Neutrophil (primary cell): Measurements from ENCODE around the gene ADCY9.
"Not testable (repeated sequence)": the region's sequence is repeated elsewhere in the genome, so short reads cannot be mapped to it uniquely, and the experiment has no call there.

Experiments used
- H3K27ac ChIP-seq: fragments of 200-600 bp; sonication (generic); 2 replicates; pipeline ENCODE4 v1.5.1; 2016; ENCODE audit warnings: mild to moderate bottlenecking, moderate library complexity
- H3K27me3 ChIP-seq: fragments of 200-600 bp; sonication (generic); 2 replicates; pipeline ENCODE4 v1.6.0; 2016; ENCODE audit warnings: mild to moderate bottlenecking
- H3K36me3 ChIP-seq: fragments of 200-600 bp; sonication (generic); 2 replicates; pipeline ENCODE4 v1.5.1; 2017
- H3K4me1 ChIP-seq, 2 experiments: fragments of 200-600 bp in 1 of 2; sonication (generic) in 1 of 2; 1 replicate in 1 of 2; 2 replicates in 1 of 2; pipeline versions ENCODE4 v1.5.1 to v1.6.1; 2013 to 2016; ENCODE audit warnings: low read depth in 1 of 2, low read length in 1 of 2, mild to moderate bottlenecking in 1 of 2, moderate library complexity in 1 of 2; ENCODE audit not compliant: control insufficient read depth in 1 of 2, insufficient read depth in 1 of 2
- H3K4me3 ChIP-seq, 2 experiments: fragments of 200-600 bp in 1 of 2; sonication (generic) in 1 of 2; 1 replicate in 1 of 2; 2 replicates in 1 of 2; pipeline ENCODE4 v1.5.1; 2013 to 2016; ENCODE audit warnings: low read depth in 1 of 2, low read length in 1 of 2, mild to moderate bottlenecking in 1 of 2, moderate library complexity in 1 of 2
- H3K9me3 ChIP-seq: fragments of 200-600 bp; sonication (generic); 2 replicates; pipeline ENCODE4 v1.5.1; 2016
- TF ChIP-seq, protein P1 (sequence below): fragments of 200-600 bp; sonication (generic); IDR thresholded peaks from 2 replicates; pipeline ENCODE4 v1.5.1; 2016; ENCODE audit warnings: antibody characterized with exemption

Gene ADCY9

DNA sequence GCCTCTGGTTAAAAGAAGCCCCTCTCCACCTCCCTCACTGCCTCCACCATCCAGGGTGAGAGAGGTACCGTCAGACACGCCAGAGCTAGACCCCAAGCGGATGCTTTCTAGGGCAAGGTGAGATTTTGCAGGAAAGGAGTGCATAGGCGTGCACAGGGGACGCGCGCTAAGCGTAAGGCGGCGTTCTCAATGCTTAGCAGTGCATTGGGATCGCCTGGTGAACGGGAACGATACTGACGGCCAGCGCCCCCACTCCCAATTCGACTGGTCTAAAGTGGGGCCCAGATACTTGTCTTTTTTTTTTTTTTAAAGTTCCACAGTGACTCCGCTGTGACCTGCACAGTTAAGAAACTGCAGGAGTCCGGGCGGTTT is 177.8 kb downstream of the ADCY9 start:
- peaks cover 3 to 6% of the 10 kb centered on the region in 2 experiments for H3K4me1 ChIP-seq
- no peaks in the 10 kb centered on the region for H3K36me3 ChIP-seq
- H3K9me3 ChIP-seq = no peaks in the 10 kb centered on the region
- TF ChIP-seq, protein P1, sequence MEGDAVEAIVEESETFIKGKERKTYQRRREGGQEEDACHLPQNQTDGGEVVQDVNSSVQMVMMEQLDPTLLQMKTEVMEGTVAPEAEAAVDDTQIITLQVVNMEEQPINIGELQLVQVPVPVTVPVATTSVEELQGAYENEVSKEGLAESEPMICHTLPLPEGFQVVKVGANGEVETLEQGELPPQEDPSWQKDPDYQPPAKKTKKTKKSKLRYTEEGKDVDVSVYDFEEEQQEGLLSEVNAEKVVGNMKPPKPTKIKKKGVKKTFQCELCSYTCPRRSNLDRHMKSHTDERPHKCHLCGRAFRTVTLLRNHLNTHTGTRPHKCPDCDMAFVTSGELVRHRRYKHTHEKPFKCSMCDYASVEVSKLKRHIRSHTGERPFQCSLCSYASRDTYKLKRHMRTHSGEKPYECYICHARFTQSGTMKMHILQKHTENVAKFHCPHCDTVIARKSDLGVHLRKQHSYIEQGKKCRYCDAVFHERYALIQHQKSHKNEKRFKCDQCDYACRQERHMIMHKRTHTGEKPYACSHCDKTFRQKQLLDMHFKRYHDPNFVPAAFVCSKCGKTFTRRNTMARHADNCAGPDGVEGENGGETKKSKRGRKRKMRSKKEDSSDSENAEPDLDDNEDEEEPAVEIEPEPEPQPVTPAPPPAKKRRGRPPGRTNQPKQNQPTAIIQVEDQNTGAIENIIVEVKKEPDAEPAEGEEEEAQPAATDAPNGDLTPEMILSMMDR = no peak
- no peak overlapping the region for H3K4me3 ChIP-seq
- peaks cover 17% of the 10 kb centered on the region for H3K27me3 ChIP-seq
- no peak overlapping the region for H3K27ac ChIP-seq

DNA sequence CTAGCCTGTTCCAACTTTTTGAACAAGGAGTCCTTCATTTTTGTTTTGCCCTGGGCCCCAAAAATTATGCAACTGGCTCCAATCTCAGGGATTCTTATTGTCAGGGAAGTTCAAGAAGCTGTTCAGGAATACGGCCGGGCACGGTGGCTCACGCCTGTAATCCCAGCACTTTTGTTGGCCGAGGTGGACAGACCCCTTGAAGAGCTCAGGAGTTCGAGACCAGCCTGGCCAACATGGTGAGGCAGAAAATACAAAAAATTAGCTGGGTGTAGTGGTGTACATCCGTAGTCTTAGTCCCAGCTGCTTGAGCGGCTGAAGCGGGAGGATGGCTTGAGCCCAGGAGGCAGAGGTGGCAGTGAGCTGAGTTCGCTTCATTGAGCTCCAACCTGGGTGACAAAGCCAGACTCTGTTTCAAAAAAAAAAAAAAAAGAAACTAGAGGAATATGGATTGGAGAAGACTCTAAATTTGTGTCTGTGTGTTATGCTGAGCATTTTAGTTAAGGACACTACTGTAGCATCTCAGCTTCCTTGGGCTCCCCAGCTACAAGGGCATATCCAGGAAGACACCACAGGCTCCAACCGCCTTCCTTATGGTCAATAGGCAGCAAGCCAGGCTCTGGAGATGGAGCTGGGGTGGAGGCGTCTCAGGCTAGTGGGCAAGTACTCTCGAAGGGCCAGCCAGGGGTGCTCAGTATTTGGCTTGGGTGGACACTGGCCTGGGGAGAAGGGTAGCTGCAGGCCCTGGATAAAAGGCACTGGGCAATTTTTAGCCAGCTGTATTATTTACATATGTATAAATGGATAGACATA is 179.0 kb downstream of the ADCY9 start:
- H3K36me3 ChIP-seq = no peaks in the 10 kb centered on the region
- peaks cover 3 to 6% of the 10 kb centered on the region in 2 experiments for H3K4me1 ChIP-seq
- H3K27ac ChIP-seq = no peak overlapping the region
- no peak overlapping the region for H3K4me3 ChIP-seq
- TF ChIP-seq, protein P1 = no peak
- no peaks in the 10 kb centered on the region for H3K9me3 ChIP-seq
- H3K27me3 ChIP-seq = peaks cover 17% of the 10 kb centered on the region

DNA sequence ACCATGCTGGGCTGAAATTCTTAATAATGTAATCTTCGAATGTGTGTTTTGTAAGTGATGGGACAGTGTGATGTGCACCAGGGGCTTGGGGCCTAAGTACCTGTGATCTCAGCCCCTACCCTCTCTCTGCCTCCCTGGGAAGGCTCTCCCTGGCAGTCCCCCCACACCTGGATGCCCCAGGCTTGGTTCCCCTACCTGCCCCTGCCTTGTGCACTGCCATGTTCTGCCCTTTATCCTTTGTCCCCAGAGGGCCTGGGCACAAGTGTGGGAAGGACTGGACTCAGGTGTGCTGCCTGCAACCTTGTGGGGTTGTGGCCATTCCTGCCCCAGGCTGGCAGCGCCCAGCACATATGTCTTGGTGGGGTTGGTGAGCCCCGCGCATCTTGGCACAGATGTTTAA is 180.3 kb downstream of the ADCY9 start:
- TF ChIP-seq, protein P1 = no peak
- H3K27ac ChIP-seq = no peak overlapping the region
- H3K36me3 ChIP-seq = no peaks in the 10 kb centered on the region
- no peaks in the 10 kb centered on the region for H3K9me3 ChIP-seq
- H3K4me1 ChIP-seq = peaks cover 3 to 6% of the 10 kb centered on the region in 2 experiments
- H3K27me3 ChIP-seq = peaks cover 19% of the 10 kb centered on the region
- no peak overlapping the region for H3K4me3 ChIP-seq

DNA sequence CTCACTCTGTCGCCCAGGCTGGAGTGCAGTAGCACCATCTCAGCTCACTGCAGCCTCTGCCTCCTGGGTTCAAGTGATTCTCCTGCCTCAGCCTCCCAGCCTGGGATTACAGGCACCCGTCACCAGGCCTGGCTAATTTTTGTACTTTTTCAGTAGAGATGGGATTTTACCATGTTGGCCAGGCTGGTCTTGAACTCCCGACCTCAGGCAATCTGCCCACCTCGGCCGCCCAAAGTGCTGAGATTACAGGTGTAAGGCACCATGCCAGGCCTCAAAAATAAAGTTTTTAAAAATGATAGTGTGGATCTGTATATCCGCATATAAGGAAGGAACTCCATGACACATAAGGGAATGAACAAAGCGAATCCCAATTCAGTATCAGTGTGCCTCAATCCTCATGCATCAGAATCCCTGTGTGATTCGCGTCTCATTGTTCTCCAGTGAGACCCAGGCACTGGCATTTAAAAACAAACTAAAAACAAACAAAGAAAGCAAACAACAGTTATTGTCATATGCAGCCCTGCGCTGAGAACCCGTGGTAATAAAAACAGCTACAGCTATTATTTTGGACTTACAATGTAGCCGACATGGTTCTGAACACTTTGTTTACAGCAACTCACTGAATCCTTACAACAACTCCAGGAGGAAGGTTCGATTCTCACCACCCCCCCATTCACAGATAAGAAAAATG is 181.6 kb downstream of the ADCY9 start:
- Histone ChIP-seq H3K27me3 (peaks cover 21% of the 10 kb centered on the region), H3K27ac (no peak overlapping the region), H3K4me3 (no peak overlapping the region), H3K9me3 (no peaks in the 10 kb centered on the region), H3K4me1 (peaks cover 3 to 6% of the 10 kb centered on the region in 2 experiments), H3K36me3 (no peaks in the 10 kb centered on the region)
- TF ChIP-seq, protein P1 = no peak

GRCh38 chr16:3927147-3927546 is 189.1 kb downstream of the ADCY9 start:
- not testable (repeated sequence) for H3K4me1 ChIP-seq, H3K4me3 ChIP-seq, H3K9me3 ChIP-seq, H3K36me3 ChIP-seq, H3K27ac ChIP-seq
- peaks cover 16% of the 10 kb centered on the region for H3K27me3 ChIP-seq

- no peaks in the 10 kb centered on the region for H3K4me1 ChIP-seq
- TF ChIP-seq, protein P1 = no peak
- no peaks in the 10 kb centered on the region for H3K36me3 ChIP-seq
- H3K9me3 ChIP-seq = no peaks in the 10 kb centered on the region
- H3K4me3 ChIP-seq = no peak overlapping the region
- peaks cover 15% of the 10 kb centered on the region for H3K27me3 ChIP-seq
- no peak overlapping the region for H3K27ac ChIP-seq
These were observed 191.5 kb downstream of the ADCY9 start for GRCh38 chr16:3924763-3925162.
